ENCODE measurements around the gene DEPDC5. TPM values are rescaled to one million over a fixed set of nuclear protein-coding genes. Genes with fewer than 3 reads are reported as not detected.

The DEPDC5 gene
- total and polyA plus RNA-seq, 2 of the 8 experiments (the other 6 are each of a cell fraction or from before 2014, with no cell fraction given): 18.3 to 26.5 TPM

GRCh38 chr22:31839986-31840385 lies 86.2 kb downstream of the DEPDC5 start:
- no peaks in the 10 kb centered on the region for H3K79me1 ChIP-seq (ENCODE audit: low read depth, low read length)
- H3K4me1 ChIP-seq (replicated peaks in 1 of 4; ENCODE audit: control insufficient read depth in 3 of 4, insufficient read depth in 4 of 4, low read length in 3 of 4): no peaks in the 10 kb centered on the region
- H2BK15ac ChIP-seq (ENCODE audit: low read length): no peak overlapping the region
- no peak for FAIRE-seq
- H3K9me3 ChIP-seq (ENCODE audit: insufficient read depth in 2 of 2, low read depth in 1 of 2, low read length in 1 of 2): no peaks in the 10 kb centered on the region
- ChIA-PET CTCF (ENCODE audit: partially characterized antibody) (no interaction called here), POLR2A (ENCODE audit: partially characterized antibody) (no interaction called here)
- TF ChIP-seq USF2 (IDR thresholded peaks at IDR 0.05; ENCODE audit: low read length) (no peak), ATF3 (IDR thresholded peaks at IDR 0.05; ENCODE audit: insufficient read depth, low read depth, low read length) (no peak), KDM5A (IDR thresholded peaks at IDR 0.05; ENCODE audit: low read length) (no peak), TAF7 (optimal IDR thresholded peaks at IDR 0.05; ENCODE audit: borderline replicate concordance, low read depth, low read length) (no peak), HDAC6 (IDR thresholded peaks at IDR 0.05; ENCODE audit: low read depth, low read length) (no peak), SAP30 (IDR thresholded peaks at IDR 0.05; ENCODE audit: insufficient read depth, insufficient replicate concordance, low read length) (no peak), SIN3A (conservative IDR thresholded peaks at IDR 0.05 in 1 of 2, IDR thresholded peaks at IDR 0.05 in 1 of 2; ENCODE audit: low read depth in 1 of 2, low read length in 2 of 2) (no peak), NANOG (IDR thresholded peaks at IDR 0.05; ENCODE audit: insufficient read depth, low read depth, low read length, poor library complexity, severe bottlenecking) (no peak), PHF8 (conservative IDR thresholded peaks at IDR 0.05; ENCODE audit: low read depth, low read length) (no peak), CBX8 (IDR thresholded peaks at IDR 0.05; ENCODE audit: borderline replicate concordance, low read depth, low read length) (no peak), POLR2A (IDR thresholded peaks at IDR 0.05; ENCODE audit: control extremely low read depth in 1 of 2, low read depth in 2 of 2, low read length in 2 of 2) (no peak), NRF1 (IDR thresholded peaks at IDR 0.05; ENCODE audit: low read depth, low read length) (no peak), TCF12 (IDR thresholded peaks at IDR 0.05; ENCODE audit: low read depth, low read length) (no peak)
- 93% methylated on average over 1 of the region's 1 CpG; no CpG with 5 or more reads in 1 of the 2 experiments for WGBS, 2 experiments (ENCODE audit: extremely low coverage in 1 of 2, insufficient coverage in 1 of 2, insufficient read length in 1 of 2, insufficient replicate concordance in 2 of 2, low coverage in 1 of 2, low lambda C conversion rate in 2 of 2, missing lambda C conversion rate in 1 of 2)
- no peaks in the 10 kb centered on the region; the same call in 1 of the 2 replicates for H3K23me2 ChIP-seq (ENCODE audit: low read depth, low read length)
- no peak overlapping the region for H3K4me2 ChIP-seq (ENCODE audit: insufficient read depth in 1 of 2, low read depth in 2 of 2, low read length in 2 of 2)
- no peak overlapping the region for H2AK5ac ChIP-seq (ENCODE audit: low read depth, low read length)
- no peak overlapping the region for H3K27ac ChIP-seq (ENCODE audit: low read depth, low read length)
- peaks cover 0 to 14% (median 2%) of the 10 kb centered on the region in 4 experiments; a peak in 4 of 8 replicates for H3K36me3 ChIP-seq (ENCODE audit: control insufficient read depth in 2 of 4, insufficient read depth in 4 of 4, low read length in 3 of 4)
- DNase-seq (ENCODE audit: low read depth in 1 of 2, low spot score in 2 of 2): no peak
- H4K5ac ChIP-seq (ENCODE audit: insufficient read length, low read depth, low read length): no peak overlapping the region
- no peak overlapping the region for H3K23ac ChIP-seq (ENCODE audit: insufficient read length)
- no peak overlapping the region for H3K56ac ChIP-seq (replicated peaks; ENCODE audit: insufficient read length, low read depth, low read length)
- no peak overlapping the region for H2BK12ac ChIP-seq (ENCODE audit: low read depth, low read length)
- H4K8ac ChIP-seq (ENCODE audit: extremely low read depth, insufficient read depth, low read length): no peak overlapping the region
- H3K14ac ChIP-seq (ENCODE audit: insufficient read length): no peak overlapping the region
- H4K91ac ChIP-seq (replicated peaks; ENCODE audit: insufficient read length, low read length): no peak overlapping the region
- H2BK5ac ChIP-seq (ENCODE audit: low read depth, low read length): no peak overlapping the region
- no peaks in the 10 kb centered on the region for H3K79me2 ChIP-seq (ENCODE audit: control insufficient read depth in 1 of 2, insufficient read depth in 2 of 2, low read length in 2 of 2)
- H2BK120ac ChIP-seq (replicated peaks; ENCODE audit: low read depth, low read length): no peak overlapping the region
- no peak overlapping the region for H3K4ac ChIP-seq (replicated peaks; ENCODE audit: insufficient read length, low read depth, low read length)
- H3K9ac ChIP-seq (replicated peaks in 1 of 4; ENCODE audit: extremely low read depth in 1 of 4, low read depth in 3 of 4, low read length in 3 of 4): no peak overlapping the region
- no peak overlapping the region for H3K4me3 ChIP-seq (ENCODE audit: extremely low read depth in 1 of 4, insufficient read depth in 2 of 4, low read depth in 3 of 4, low read length in 4 of 4)
- no peak overlapping the region for H2BK20ac ChIP-seq (ENCODE audit: low read length)
- H3K27me3 ChIP-seq (replicated peaks in 1 of 4; ENCODE audit: control insufficient read depth in 3 of 4, extremely low read depth in 1 of 4, insufficient read depth in 3 of 4, low read length in 3 of 4): no peaks in the 10 kb centered on the region
- no peak overlapping the region for H2AFZ ChIP-seq (ENCODE audit: low read length)
- no peaks in the 10 kb centered on the region for H4K20me1 ChIP-seq (replicated peaks in 1 of 2; ENCODE audit: control insufficient read depth in 1 of 2, insufficient read depth in 2 of 2, low read length in 2 of 2)
- H3K18ac ChIP-seq (ENCODE audit: extremely low read depth, low read length): no peak overlapping the region
